MCF 10A (cell line): ENCODE results near the gene GNB1L. TPM values are rescaled to one million over a fixed set of nuclear protein-coding genes. Genes with fewer than 3 reads are reported as not detected.

Experiments
- BruUV-seq: library from RNA; stranded (reverse); fragments of 400-500 nt; replicated peaks from 2 replicates; lab custom pipeline; 2021; lab: Mats Ljungman, UMichigan
- CTCF ChIA-PET: fragments of 300-600 bp; sonication (Branson Sonifier 250); formaldehyde crosslinking; extraction: SDS; loops from one replicate; lab custom pipeline; 2021; ENCODE audit warnings: antibody characterized with exemption, inconsistent platforms; lab: Yijun Ruan, JAX
- POLR2A ChIA-PET: fragments of 300-600, 350-650 bp; sonication (Branson Sonifier 250); formaldehyde crosslinking; extraction: SDS; loops from one replicate; lab custom pipeline; 2020; ENCODE audit warnings: antibody characterized with exemption, inconsistent platforms; lab: Yijun Ruan, JAX
- DNase-seq: peaks from one replicate; pipeline ENCODE4 v3.0.0-alpha.2; 2018; ENCODE audit not compliant: unreplicated experiment
- H3K27ac Mint-ChIP-seq: one replicate; pipeline ENCODE4 v1.8.0; 2022; ENCODE audit warnings: mild to moderate bottlenecking, low read depth, mixed read lengths; ENCODE audit not compliant: unreplicated experiment
- H3K27me3 Mint-ChIP-seq: one replicate; pipeline ENCODE4 v1.8.0; 2022; ENCODE audit warnings: mixed read lengths; ENCODE audit not compliant: insufficient read depth, unreplicated experiment
- H3K36me3 Mint-ChIP-seq: one replicate; pipeline ENCODE4 v1.8.0; 2022; ENCODE audit warnings: mild to moderate bottlenecking, moderate library complexity, mixed read lengths; ENCODE audit not compliant: insufficient read depth, unreplicated experiment
- H3K4me1 Mint-ChIP-seq: one replicate; pipeline ENCODE4 v1.8.0; 2022; ENCODE audit warnings: mixed read lengths; ENCODE audit not compliant: insufficient read depth, unreplicated experiment
- H3K4me3 Mint-ChIP-seq: one replicate; pipeline ENCODE4 v1.8.0; 2022; ENCODE audit warnings: mild to moderate bottlenecking, moderate library complexity, mixed read lengths; ENCODE audit not compliant: unreplicated experiment
- H3K9me3 Mint-ChIP-seq: one replicate; pipeline ENCODE4 v1.8.0; 2022; ENCODE audit warnings: mixed read lengths; ENCODE audit not compliant: unreplicated experiment
- CTCF ChIP-seq: fragments of 200-600 bp; IDR thresholded peaks from one replicate; pipeline ENCODE4 v1.8.0; 2022; ENCODE audit warnings: antibody characterized with exemption, mild to moderate bottlenecking; ENCODE audit not compliant: unreplicated experiment
- intact Hi-C: fragments of 100-400 bp; cut with micrococcal nuclease; formaldehyde crosslinking; loops from 2 replicates; pipeline ENCODE4 v1.14.1; 2022
- total RNA-seq: library from RNA; stranded (reverse); gene quantifications from 2 replicates; pipeline ENCODE4 v1.2.3, GENCODE V29; 2022

Gene GNB1L
- total RNA-seq, 1 experiment from 2014 or later, result 4.3 TPM

DNA sequence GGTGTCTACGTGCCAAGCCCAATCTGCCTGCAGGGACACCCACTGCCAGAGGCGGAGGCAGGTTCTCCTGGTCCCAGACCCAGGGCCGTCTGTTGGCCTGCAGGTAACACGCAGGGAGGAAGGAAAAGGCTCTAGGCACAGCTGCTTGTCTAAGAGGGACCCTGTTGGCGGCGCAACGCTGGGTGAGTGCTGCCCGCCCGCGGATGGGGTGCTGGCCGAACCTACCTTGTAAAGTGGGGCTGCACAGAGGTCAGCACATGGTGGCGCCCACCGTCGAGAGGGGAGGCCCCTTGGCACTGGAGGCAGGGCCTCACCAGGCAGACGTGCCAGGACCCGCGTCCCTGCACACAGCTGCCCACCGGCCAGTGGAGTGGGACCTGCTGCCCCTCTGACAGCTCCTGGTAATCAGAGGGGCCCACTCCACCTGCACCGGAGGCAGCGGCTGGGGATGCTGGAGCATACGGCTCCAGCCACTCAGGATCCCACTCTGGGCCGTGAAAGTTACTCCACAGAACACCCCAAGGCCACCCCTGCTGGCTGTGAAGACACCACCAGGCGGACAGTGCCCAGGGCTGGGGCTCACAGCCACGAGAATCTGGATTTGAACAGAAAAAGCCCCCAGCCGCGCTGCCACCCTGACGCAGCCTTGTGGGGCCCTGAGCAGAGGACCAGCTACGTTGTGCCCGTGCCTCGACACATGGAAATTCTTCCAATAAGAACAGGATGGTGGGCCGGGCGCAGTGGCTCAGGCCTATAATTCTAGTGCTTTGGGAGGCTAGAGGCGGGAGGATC lies 70.1 kb downstream of the GNB1L start:
- H3K36me3 Mint-ChIP-seq, result peaks cover 6% of the 10 kb centered on the region
- no peak for TF ChIP-seq CTCF
- peaks cover 5% of the 10 kb centered on the region for H3K4me1 Mint-ChIP-seq
- H3K4me3 Mint-ChIP-seq, result no peak overlapping the region
- H3K27ac Mint-ChIP-seq, result no peak overlapping the region
- DNase-seq, result no peak
- H3K27me3 Mint-ChIP-seq, result no peaks in the 10 kb centered on the region
- H3K9me3 Mint-ChIP-seq, result no peaks in the 10 kb centered on the region
- no TSS peak for BruUV-seq
- intact Hi-C loops, result no loop called here
- CTCF ChIA-PET, result no interaction called here
- POLR2A ChIA-PET, result interaction anchor here (0.7 kb wide), 1 partner anchor 70 kb away, joined by 3 read pairs; the partner anchor contains the start of genes GNB1L and RTL10

GRCh38 chr22:19783586-19784383 lies 70.9 kb downstream of the GNB1L start:
- ChIA-PET POLR2A (interaction anchor here (0.7 to 0.8 kb wide), 3 partner anchors 22 to 213 kb away, joined by 3 to 5 read pairs (median 3); partner anchors contain the start of genes GNB1L and RTL10), CTCF (no interaction called here)
- intact Hi-C loops, result no loop called here
- no peak for TF ChIP-seq CTCF
- H3K27me3 Mint-ChIP-seq, result no peaks in the 10 kb centered on the region
- no peaks in the 10 kb centered on the region for H3K9me3 Mint-ChIP-seq
- H3K4me3 Mint-ChIP-seq, result no peak overlapping the region
- H3K27ac Mint-ChIP-seq, result no peak overlapping the region
- peaks cover 5% of the 10 kb centered on the region for H3K4me1 Mint-ChIP-seq
- no TSS peak for BruUV-seq
- no peak for DNase-seq
- H3K36me3 Mint-ChIP-seq, result peaks cover 6% of the 10 kb centered on the region

- BruUV-seq, result no TSS peak
- DNase-seq, result no peak
- H3K4me1 Mint-ChIP-seq, result peaks cover 5% of the 10 kb centered on the region
- no peak overlapping the region for H3K4me3 Mint-ChIP-seq
- H3K27me3 Mint-ChIP-seq, result no peaks in the 10 kb centered on the region
- peaks cover 6% of the 10 kb centered on the region for H3K36me3 Mint-ChIP-seq
- no peak overlapping the region for H3K27ac Mint-ChIP-seq
- POLR2A ChIA-PET, result interaction anchor here (0.7 kb wide), 1 partner anchor 82 kb away, joined by 3 read pairs; no protein-coding TSS in a partner anchor
- intact Hi-C loops, result no loop called here
- no peaks in the 10 kb centered on the region for H3K9me3 Mint-ChIP-seq
- CTCF ChIA-PET, result interaction anchor here (0.9 to 1.1 kb wide), 2 partner anchors 17 to 40 kb away, joined by 3 to 4 read pairs; no protein-coding TSS in a partner anchor
- TF ChIP-seq CTCF, result no peak
Observed at GRCh38 chr22:19782533-19782932, 72.1 kb downstream of the GNB1L start.
